Daoy (cell line): ENCODE measurements around the gene LPIN3. TPM values are rescaled to one million over a fixed set of nuclear protein-coding genes. Genes with fewer than 3 reads are reported as not detected.
"Not testable (repeated sequence)": the region's sequence is repeated elsewhere in the genome, so short reads cannot be mapped to it uniquely, and the experiment has no call there.

Experiments
- DNase-seq: peaks from one replicate; pipeline ENCODE4 v3.0.0-alpha.2; 2015; ENCODE audit warnings: low read depth
- total RNA-seq: library from RNA; depleted of rRNA; stranded (reverse); fragments of >200 nt; shearing (Covaris generic); gene quantifications from 2 replicates; pipeline ENCODE4 v1.2.3, GENCODE V29; 2014; rRNA removed

LPIN3 gene, protein sequence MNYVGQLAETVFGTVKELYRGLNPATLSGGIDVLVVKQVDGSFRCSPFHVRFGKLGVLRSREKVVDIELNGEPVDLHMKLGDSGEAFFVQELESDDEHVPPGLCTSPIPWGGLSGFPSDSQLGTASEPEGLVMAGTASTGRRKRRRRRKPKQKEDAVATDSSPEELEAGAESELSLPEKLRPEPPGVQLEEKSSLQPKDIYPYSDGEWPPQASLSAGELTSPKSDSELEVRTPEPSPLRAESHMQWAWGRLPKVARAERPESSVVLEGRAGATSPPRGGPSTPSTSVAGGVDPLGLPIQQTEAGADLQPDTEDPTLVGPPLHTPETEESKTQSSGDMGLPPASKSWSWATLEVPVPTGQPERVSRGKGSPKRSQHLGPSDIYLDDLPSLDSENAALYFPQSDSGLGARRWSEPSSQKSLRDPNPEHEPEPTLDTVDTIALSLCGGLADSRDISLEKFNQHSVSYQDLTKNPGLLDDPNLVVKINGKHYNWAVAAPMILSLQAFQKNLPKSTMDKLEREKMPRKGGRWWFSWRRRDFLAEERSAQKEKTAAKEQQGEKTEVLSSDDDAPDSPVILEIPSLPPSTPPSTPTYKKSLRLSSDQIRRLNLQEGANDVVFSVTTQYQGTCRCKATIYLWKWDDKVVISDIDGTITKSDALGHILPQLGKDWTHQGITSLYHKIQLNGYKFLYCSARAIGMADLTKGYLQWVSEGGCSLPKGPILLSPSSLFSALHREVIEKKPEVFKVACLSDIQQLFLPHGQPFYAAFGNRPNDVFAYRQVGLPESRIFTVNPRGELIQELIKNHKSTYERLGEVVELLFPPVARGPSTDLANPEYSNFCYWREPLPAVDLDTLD
- 0.06 TPM in 1 of 2 replicates, not detected in the other for total RNA-seq

GRCh38 chr20:41340327-41341055, at the start of gene LPIN3:
Gene LPIN3, plus strand, starts transcription at chr20:41340821. Its CDS starts 4,983 bp downstream, at chr20:41345804.
- DNase-seq: peak; percentile 62

- no peak for DNase-seq
Observed at GRCh38 chr20:41293269-41294037, 47.2 kb upstream of the LPIN3 start.

DNA sequence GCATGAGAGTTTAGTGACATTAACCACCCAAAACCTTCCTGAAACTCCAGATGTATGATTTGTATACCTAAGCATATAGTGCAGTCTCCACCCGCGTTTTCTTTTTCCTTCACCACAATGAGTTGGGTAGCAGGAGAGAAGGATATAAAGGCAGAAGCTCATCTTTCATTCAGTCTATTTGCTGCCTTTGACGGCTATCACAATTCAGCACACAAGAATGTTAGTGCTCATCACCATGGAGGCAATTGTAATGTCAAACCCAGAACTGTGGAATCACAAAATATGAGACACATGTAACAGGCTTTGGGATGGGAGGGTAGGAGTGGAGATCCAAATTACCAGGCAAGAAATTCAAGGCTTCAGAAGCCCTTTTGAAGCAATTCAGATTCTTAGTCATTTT, 40.7 kb upstream of the LPIN3 start:
- DNase-seq: no peak

DNA sequence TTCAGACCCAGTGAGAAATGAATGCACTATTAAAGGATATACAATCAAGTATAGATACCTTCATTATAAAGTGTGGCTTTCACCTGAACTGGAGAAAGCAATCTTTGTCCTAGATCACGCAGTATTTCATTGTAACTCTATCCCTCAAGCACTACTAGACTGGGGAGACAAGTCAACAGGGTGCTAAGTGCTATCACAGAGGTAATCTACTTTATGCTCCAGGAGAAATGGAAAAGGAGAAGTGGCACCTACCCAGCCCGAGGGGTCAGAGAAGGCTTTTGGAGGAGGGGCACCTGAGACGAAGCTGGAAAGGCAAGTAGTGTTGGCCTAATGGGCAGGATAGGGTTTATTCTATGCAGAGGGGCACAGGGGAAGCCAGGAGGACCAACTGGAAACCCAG, 40.2 kb upstream of the LPIN3 start:
- DNase-seq: no peak

DNA sequence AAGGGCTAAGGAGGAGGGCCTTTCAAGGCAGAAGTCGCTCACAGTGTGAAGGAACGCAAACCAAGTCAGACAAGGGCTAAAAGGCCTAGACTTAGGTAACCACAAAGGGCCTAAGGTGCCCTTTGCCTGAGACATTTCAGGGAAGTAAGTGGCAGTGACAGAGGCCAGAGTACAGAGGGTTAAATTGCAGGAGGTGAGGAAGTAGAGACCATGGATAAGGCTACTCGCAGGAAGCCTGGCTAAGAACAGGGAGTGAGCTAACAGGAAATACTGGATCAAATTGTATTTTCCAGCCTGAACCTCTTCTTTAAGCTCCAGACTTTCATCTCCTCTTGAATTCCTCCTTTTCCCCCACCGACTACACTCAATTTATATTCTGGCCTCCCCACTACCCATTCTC, 39.7 kb upstream of the LPIN3 start:
- no peak for DNase-seq

- DNase-seq: no peak
Observed at GRCh38 chr20:41304002-41304401, 36.6 kb upstream of the LPIN3 start.

- DNase-seq: no peak
Observed at GRCh38 chr20:41304424-41305079, 36.1 kb upstream of the LPIN3 start.

DNA sequence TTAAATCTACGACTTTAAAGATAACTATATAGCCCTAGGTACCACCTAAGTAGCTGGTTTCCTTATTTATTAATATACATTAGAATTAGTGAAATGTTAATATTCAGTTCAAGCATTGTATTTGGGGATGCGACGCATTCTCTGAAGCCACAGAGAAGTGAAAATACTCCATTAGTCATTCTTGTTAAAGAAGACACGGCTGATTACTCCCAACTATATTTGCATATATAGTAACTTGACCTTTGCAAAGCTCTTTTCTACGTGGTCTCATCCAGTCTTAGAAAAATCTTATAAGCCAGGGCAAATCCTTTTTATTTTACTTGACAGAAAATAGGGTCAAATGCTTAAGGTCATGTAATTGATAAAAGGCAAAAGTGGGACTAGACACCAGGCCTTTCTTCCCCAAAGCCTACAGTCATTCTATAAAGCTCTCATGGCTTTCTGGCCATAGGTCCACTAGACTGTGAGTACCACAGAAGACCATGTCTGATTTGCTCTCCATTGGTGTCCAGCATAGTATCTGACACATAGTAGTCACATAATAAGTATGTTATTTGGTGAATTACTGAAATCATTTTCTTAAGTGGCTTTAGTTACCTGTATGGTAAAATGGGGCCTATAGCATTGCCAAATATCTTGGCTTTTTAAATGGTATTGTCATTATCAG, 34.4 kb upstream of the LPIN3 start:
- DNase-seq: no peak

- no peak for DNase-seq
Observed at GRCh38 chr20:41307021-41307420, 33.6 kb upstream of the LPIN3 start.

GRCh38 chr20:41308290-41308711, 32.3 kb upstream of the LPIN3 start:
- peak; percentile 36 for DNase-seq

GRCh38 chr20:41308726-41309413, 31.8 kb upstream of the LPIN3 start:
- DNase-seq: no peak

- peak; percentile 35 for DNase-seq
Observed at GRCh38 chr20:41309817-41310216, 30.8 kb upstream of the LPIN3 start.

GRCh38 chr20:41312009-41312408, 28.6 kb upstream of the LPIN3 start:
- DNase-seq: not testable (repeated sequence)

GRCh38 chr20:41314386-41314785, 26.2 kb upstream of the LPIN3 start:
- no peak for DNase-seq

DNA sequence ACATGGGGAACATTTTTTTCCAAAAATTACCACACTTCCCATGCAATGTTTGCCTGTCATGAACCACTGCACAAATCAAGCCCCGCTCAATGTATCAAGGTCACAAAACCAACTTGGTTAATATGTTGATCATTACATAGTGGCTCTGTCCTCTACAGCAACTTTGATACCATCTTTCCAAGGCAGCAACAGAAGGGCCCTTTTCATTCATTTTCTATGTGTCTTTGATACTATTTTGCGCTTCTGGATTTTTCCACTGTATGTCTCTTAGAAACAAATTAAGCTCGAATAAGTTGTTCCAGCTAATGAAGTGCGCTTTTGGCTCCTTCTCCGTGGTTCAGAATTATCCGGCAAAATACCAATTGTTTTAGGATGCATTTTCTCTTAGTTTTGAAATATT, 24.6 kb upstream of the LPIN3 start:
- DNase-seq: no peak

- DNase-seq: peak; percentile 81
Observed at GRCh38 chr20:41316602-41317545, 23.7 kb upstream of the LPIN3 start.

GRCh38 chr20:41317546-41318270, 22.9 kb upstream of the LPIN3 start, which contains the start of gene ZHX3:
Gene ZHX3, minus strand, starts transcription at chr20:41317731. Its CDS starts 112,815 bp downstream, at chr20:41204916.
- peak; percentile 98 for DNase-seq

DNA sequence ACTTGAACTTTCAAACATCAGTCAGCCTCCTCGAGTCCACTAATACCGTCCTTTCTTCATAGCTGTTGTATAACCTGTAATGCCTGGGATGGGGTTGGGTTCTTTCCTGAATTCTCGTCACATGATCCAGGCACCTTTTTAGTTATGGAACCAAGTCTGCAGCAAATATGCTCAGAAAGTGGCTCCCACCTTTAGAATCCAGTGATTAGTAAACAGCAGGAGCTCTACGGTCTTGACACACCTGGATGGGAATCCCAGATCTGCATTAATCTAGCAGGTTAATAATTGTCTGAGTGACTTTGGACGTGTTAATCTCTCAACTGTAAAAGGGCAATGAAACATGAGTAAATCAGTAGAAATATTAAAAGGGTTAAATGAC, 22.4 kb upstream of the LPIN3 start:
- DNase-seq: no peak
